Lung (tissue), 12 donors: ENCODE data around the gene RAB11A. TPM values are rescaled to one million over a fixed set of nuclear protein-coding genes. Genes with fewer than 3 reads are reported as not detected.

Experiments
- ATAC-seq: fragments of 200-7000 bp; cut with Tn5 transposase; one replicate; pipeline ENCODE4 v1.9.1; 2020; ENCODE audit warnings: moderate number of reproducible peaks; ENCODE audit not compliant: insufficient read depth, low FRiP score
- DNase-seq, 3 donors: peaks; one replicate each; pipeline ENCODE4 v3.0.0-alpha.2; 2013 to 2017
- H3K27ac ChIP-seq, 2 donors: one replicate each; pipeline ENCODE4 v1.5.1; 2013; ENCODE audit warnings: mild to moderate bottlenecking in 2 of 2, moderate library complexity in 2 of 2, control low read depth in 1 of 2, inconsistent platforms in 1 of 2, low read depth in 1 of 2, low read length in 1 of 2
- H3K27me3 ChIP-seq, 3 donors: one replicate each; pipeline ENCODE4 v1.5.1; 2013; ENCODE audit warnings: low read length in 2 of 3; ENCODE audit not compliant: control insufficient read depth in 3 of 3, insufficient read depth in 3 of 3
- H3K36me3 ChIP-seq, 4 donors: one replicate each; pipeline ENCODE4 v1.5.1; 2013; ENCODE audit warnings: low read length in 4 of 4, mild to moderate bottlenecking in 1 of 4, moderate library complexity in 1 of 4; ENCODE audit not compliant: control insufficient read depth in 4 of 4, insufficient read depth in 4 of 4
- H3K4me1 ChIP-seq, 5 donors: one replicate each; pipeline ENCODE4 v1.5.1; 2013; ENCODE audit warnings: low read length in 5 of 5, mild to moderate bottlenecking in 2 of 5, moderate library complexity in 1 of 5; ENCODE audit not compliant: control insufficient read depth in 5 of 5, insufficient read depth in 5 of 5
- H3K4me3 ChIP-seq: one replicate; pipeline ENCODE4 v1.5.1; 2013; ENCODE audit warnings: mild to moderate bottlenecking, control low read depth, moderate library complexity
- H3K9ac ChIP-seq, 2 donors: one replicate each; pipeline ENCODE4 v1.5.1; 2013; ENCODE audit warnings: low read length in 2 of 2, control low read depth in 1 of 2; ENCODE audit not compliant: insufficient read depth in 1 of 2
- H3K9me3 ChIP-seq, 4 donors: one replicate each; pipeline ENCODE4 v1.5.1; 2013; ENCODE audit warnings: low read length in 3 of 4, mild to moderate bottlenecking in 1 of 4, moderate library complexity in 1 of 4; ENCODE audit not compliant: control insufficient read depth in 4 of 4, insufficient read depth in 3 of 4
- WGBS, 2 donors: extraction: QIAGEN DNeasy Blood & Tissue Kit; methylation state at CpG; one replicate each; pipeline ENCODE4 v1.1.7; 2013; 5-methylcytosine and 5-hydroxymethylcytosine counted together
- polyA plus RNA-seq, 2 donors: library from polyadenylated mRNA; stranded (reverse); fragments of 200-250 nt; gene quantifications; one replicate each; pipeline ENCODE4 v1.2.1, GENCODE V29; 2013
- total RNA-seq, 2 donors: library from RNA; depleted of rRNA in 1 of 2; stranded (reverse); fragments of >200 nt in 1 of 2; gene quantifications; one replicate each; pipeline ENCODE4 v1.2.1, GENCODE V29; 2014 to 2021
- TF ChIP-seq, protein P1 (sequence below): IDR thresholded peaks from 2 replicates; pipeline ENCODE4 v1.5.1; 2012; ENCODE audit warnings: mild to moderate bottlenecking; ENCODE audit errors: control extremely low read depth, extremely low read depth
- donor health status: control.
- donor health status: control.
- donor health status: Bipolar disorder and iron deficiency.
- donor health status: healthy.
- donor health status: DM: yes; HTN: yes; CAD: no.

Gene RAB11A
- total and polyA plus RNA-seq, 4 donors, result 120 to 313 (median 232) TPM

DNA sequence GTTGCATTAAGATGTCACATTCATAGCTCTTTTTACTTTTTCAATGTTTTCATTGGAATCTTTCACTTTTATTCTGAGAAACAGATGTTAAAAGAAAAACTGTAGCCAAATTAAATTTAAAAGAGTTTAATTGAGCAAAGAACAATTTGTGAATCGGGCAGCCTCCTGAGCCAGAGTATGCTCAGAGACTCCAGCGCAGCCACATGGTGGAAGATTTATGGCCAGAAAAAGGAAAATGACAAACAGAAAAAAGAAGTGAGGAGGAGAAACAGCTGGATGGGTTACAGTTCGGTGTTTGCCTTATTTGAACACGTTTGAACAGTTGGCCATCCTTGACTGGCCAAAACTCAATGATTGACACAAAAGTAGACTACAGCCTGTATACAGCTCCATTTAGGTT lies 33.8 kb upstream of the RAB11A start:
- 37 to 61% methylated on average over 4 of the region's 4 CpGs for WGBS, 2 donors
- TF ChIP-seq, protein P1, sequence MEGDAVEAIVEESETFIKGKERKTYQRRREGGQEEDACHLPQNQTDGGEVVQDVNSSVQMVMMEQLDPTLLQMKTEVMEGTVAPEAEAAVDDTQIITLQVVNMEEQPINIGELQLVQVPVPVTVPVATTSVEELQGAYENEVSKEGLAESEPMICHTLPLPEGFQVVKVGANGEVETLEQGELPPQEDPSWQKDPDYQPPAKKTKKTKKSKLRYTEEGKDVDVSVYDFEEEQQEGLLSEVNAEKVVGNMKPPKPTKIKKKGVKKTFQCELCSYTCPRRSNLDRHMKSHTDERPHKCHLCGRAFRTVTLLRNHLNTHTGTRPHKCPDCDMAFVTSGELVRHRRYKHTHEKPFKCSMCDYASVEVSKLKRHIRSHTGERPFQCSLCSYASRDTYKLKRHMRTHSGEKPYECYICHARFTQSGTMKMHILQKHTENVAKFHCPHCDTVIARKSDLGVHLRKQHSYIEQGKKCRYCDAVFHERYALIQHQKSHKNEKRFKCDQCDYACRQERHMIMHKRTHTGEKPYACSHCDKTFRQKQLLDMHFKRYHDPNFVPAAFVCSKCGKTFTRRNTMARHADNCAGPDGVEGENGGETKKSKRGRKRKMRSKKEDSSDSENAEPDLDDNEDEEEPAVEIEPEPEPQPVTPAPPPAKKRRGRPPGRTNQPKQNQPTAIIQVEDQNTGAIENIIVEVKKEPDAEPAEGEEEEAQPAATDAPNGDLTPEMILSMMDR, result no peak
- DNase-seq (peak in 1 of 3 donors; percentile 36), ATAC-seq (no peak)
- H3K9me3 ChIP-seq, result no peaks in the 10 kb centered on the region
- H3K9ac ChIP-seq, result no peak overlapping the region
- no peak overlapping the region for H3K27ac ChIP-seq
- H3K36me3 ChIP-seq, result no peaks in the 10 kb centered on the region
- no peak overlapping the region for H3K4me3 ChIP-seq
- no peaks in the 10 kb centered on the region for H3K27me3 ChIP-seq
- H3K4me1 ChIP-seq, result peaks cover 3 to 18% (median 7%) of the 10 kb centered on the region in 5 donors

DNA sequence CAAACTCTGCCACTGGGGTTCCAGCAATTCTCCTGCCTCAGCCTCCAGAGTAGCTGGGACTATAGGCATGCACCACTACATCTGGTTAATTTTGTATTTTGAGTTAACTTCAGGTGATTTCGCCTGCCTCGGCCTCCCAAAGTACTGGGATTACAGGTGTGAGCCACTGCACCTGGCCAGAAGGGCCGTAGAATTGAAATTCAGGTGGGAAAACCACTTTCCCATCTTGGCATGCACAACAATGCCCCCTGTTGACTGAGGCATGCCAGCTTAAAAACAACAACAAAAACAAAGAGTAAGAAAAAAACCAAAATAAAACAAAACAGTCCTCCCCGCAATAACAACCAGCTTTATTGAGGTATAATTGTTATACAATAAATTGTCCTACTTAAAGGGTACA lies 32.6 kb upstream of the RAB11A start:
- no peak for DNase-seq
- H3K4me3 ChIP-seq, result no peak overlapping the region
- WGBS, 2 donors, result 88 to 89% methylated on average over 4 of the region's 4 CpGs
- TF ChIP-seq, protein P1, result no peak
- no peaks in the 10 kb centered on the region for H3K36me3 ChIP-seq
- H3K9me3 ChIP-seq, result no peaks in the 10 kb centered on the region
- no peak overlapping the region for H3K27ac ChIP-seq
- ATAC-seq, result no peak
- no peaks in the 10 kb centered on the region for H3K27me3 ChIP-seq
- H3K9ac ChIP-seq, result no peak overlapping the region
- H3K4me1 ChIP-seq, result peaks cover 6 to 23% (median 7%) of the 10 kb centered on the region in 5 donors

DNA sequence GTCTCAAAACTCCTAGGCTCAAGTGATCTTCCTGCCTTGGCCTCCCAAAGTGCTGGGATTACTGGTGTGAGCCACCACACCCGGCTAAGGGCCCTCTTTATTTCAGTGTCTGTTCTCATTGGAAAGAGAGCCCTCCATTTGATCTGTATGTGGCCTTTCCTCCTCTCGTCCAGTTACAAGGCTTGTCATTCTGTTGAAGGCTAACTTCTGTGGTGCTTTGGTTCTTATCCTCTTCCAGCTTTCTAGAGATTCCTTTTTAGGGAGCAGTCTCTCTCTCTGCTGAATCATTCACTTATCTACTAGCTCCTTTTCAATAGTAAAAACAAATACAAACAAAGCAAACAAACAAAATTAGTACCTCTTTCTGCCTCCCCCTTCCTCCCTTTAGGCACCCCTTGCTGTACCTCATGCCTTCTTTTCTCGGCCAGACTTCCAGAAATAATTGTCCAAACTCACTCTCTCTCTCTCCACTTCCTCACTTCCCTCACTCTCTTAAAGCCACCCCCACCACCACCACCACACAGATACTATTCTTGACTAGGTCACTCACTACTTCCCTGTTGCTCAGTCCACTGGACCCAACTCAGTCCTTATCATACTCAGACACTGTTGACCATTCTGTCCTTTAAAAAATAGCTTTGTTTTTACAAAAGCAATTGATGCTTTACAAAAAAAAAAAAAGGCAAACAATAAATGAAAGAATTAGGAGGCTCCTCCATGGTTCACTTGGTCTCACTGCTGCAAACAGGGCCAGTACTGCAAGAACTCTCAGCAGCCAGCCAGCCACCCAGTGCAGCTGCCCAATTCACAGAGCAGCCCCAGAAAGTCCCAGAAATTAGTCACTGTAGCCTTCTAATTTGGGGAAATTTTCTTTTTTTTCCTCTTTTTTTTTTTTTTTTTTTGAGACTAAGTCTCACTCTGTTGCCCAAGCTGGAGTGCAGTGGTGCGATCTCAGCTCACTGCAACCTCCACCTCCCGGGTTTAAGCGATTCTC lies 31.7 kb upstream of the RAB11A start:
- H3K9me3 ChIP-seq, result no peaks in the 10 kb centered on the region
- DNase-seq (no peak), ATAC-seq (no peak)
- H3K27me3 ChIP-seq, result no peaks in the 10 kb centered on the region
- WGBS, 2 donors, result 72 to 73% methylated on average over 6 of the region's 6 CpGs
- H3K27ac ChIP-seq, result no peak overlapping the region
- no peaks in the 10 kb centered on the region for H3K36me3 ChIP-seq
- H3K4me1 ChIP-seq, result peaks cover 4 to 19% (median 7%) of the 10 kb centered on the region in 5 donors
- H3K4me3 ChIP-seq, result no peak overlapping the region
- TF ChIP-seq, protein P1, result no peak
- H3K9ac ChIP-seq, result no peak overlapping the region
